Immature natural killer cell (primary cell): ENCODE measurements around the gene AZIN2. TPM values are rescaled to one million over a fixed set of nuclear protein-coding genes. Genes with fewer than 3 reads are reported as not detected.
"Not testable (repeated sequence)": the region's sequence is repeated elsewhere in the genome, so short reads cannot be mapped to it uniquely, and the experiment has no call there.

Source experiments
- DNase-seq, 3 donors: peaks; one replicate each; pipeline ENCODE4 v3.0.0; 2022; ENCODE audit warnings: mixed read lengths in 1 of 3
- H3K27ac Mint-ChIP-seq, 6 donors: one replicate each; pipeline ENCODE4 v1.8.0; 2020; ENCODE audit warnings: mixed read lengths in 6 of 6, mild to moderate bottlenecking in 5 of 6, inconsistent platforms in 4 of 6, moderate library complexity in 3 of 6
- H3K27me3 Mint-ChIP-seq, 3 donors: one replicate each; pipeline ENCODE4 v1.8.0; 2020 to 2021; ENCODE audit warnings: low read depth in 3 of 3, mild to moderate bottlenecking in 3 of 3, mixed read lengths in 3 of 3, moderate library complexity in 3 of 3, inconsistent platforms in 1 of 3
- H3K36me3 Mint-ChIP-seq, 3 donors: one replicate each; pipeline ENCODE4 v1.8.0; 2020; ENCODE audit warnings: mixed read lengths in 3 of 3, inconsistent platforms in 2 of 3, mild to moderate bottlenecking in 2 of 3
- H3K4me1 Mint-ChIP-seq, 2 donors: one replicate each; pipeline ENCODE4 v1.8.0; 2020; ENCODE audit warnings: inconsistent platforms in 2 of 2, mild to moderate bottlenecking in 2 of 2, mixed read lengths in 2 of 2, moderate library complexity in 1 of 2
- H3K4me3 Mint-ChIP-seq, 5 donors: one replicate each; pipeline ENCODE4 v1.8.0; 2020; ENCODE audit warnings: mild to moderate bottlenecking in 5 of 5, mixed read lengths in 5 of 5, inconsistent platforms in 3 of 5, moderate library complexity in 3 of 5
- H3K9me3 Mint-ChIP-seq, 6 donors: one replicate each; pipeline ENCODE4 v1.8.0; 2020; ENCODE audit warnings: mild to moderate bottlenecking in 6 of 6, mixed read lengths in 6 of 6, inconsistent platforms in 4 of 6, moderate library complexity in 3 of 6
- polyA plus RNA-seq, 3 donors: library from polyadenylated mRNA; unstranded; fragments of 300-500 nt; fragmentation: Illumina TruSeq; gene quantifications; one replicate each; pipeline ENCODE4 v1.2.3, GENCODE V29; 2021

The AZIN2 gene
- polyA plus RNA-seq, 3 donors from 2014 or later = 1.6 to 2.9 (median 1.8) TPM

GRCh38 chr1:33092438-33092837 is 11.5 kb downstream of the AZIN2 start:
- H3K9me3 Mint-ChIP-seq = no peaks in the 10 kb centered on the region
- peaks cover 37 to 45% of the 10 kb centered on the region in 2 donors for H3K4me1 Mint-ChIP-seq
- H3K27me3 Mint-ChIP-seq = peaks cover 0 to 1% (median 0%) of the 10 kb centered on the region in 3 donors
- no peaks in the 10 kb centered on the region for H3K36me3 Mint-ChIP-seq
- DNase-seq = no peak
- H3K27ac Mint-ChIP-seq = no peak overlapping the region
- no peak overlapping the region for H3K4me3 Mint-ChIP-seq

- no peak overlapping the region for H3K4me3 Mint-ChIP-seq
- H3K4me1 Mint-ChIP-seq = peaks cover 39 to 45% of the 10 kb centered on the region in 2 donors
- no peaks in the 10 kb centered on the region for H3K9me3 Mint-ChIP-seq
- no peak for DNase-seq
- peak overlapping the region in 1 of 6 donors; percentile 37 for H3K27ac Mint-ChIP-seq
- peaks cover 0 to 1% (median 0%) of the 10 kb centered on the region in 3 donors for H3K27me3 Mint-ChIP-seq
- H3K36me3 Mint-ChIP-seq = no peaks in the 10 kb centered on the region
These were observed 12.1 kb downstream of the AZIN2 start for GRCh38 chr1:33093004-33093403.

GRCh38 chr1:33094486-33094885 is 13.5 kb downstream of the AZIN2 start:
- Mint-ChIP-seq H3K4me3 (no peak overlapping the region), H3K4me1 (peaks cover 44 to 50% of the 10 kb centered on the region in 2 donors)

GRCh38 chr1:33094971-33095604 is 14.1 kb downstream of the AZIN2 start:
- Mint-ChIP-seq H3K9me3 (no peaks in the 10 kb centered on the region), H3K4me3 (no peak overlapping the region), H3K36me3 (no peaks in the 10 kb centered on the region), H3K27me3 (peaks cover 0 to 5% (median 0%) of the 10 kb centered on the region in 3 donors), H3K27ac (peak overlapping the region in 2 of 6 donors; percentile 26 to 80), H3K4me1 (peaks cover 47 to 56% of the 10 kb centered on the region in 2 donors)
- peak in 1 of 3 donors; percentile 19 for DNase-seq

More at GRCh38 chr1:33094486-33094885, 13.5 kb downstream of the AZIN2 start:
- H3K27me3 Mint-ChIP-seq = peaks cover 0 to 5% (median 0%) of the 10 kb centered on the region in 3 donors
- no peaks in the 10 kb centered on the region for H3K9me3 Mint-ChIP-seq
- DNase-seq = no peak
- peak overlapping the region in 1 of 6 donors; percentile 35 for H3K27ac Mint-ChIP-seq
- no peaks in the 10 kb centered on the region for H3K36me3 Mint-ChIP-seq

GRCh38 chr1:33096363-33097005 is 15.5 kb downstream of the AZIN2 start:
- H3K27me3 Mint-ChIP-seq = peaks cover 0 to 5% (median 2%) of the 10 kb centered on the region in 3 donors
- H3K4me3 Mint-ChIP-seq = peak overlapping the region in 2 of 5 donors; percentile 7 to 28
- no peaks in the 10 kb centered on the region for H3K36me3 Mint-ChIP-seq
- DNase-seq = no peak
- H3K9me3 Mint-ChIP-seq = no peaks in the 10 kb centered on the region
- H3K27ac Mint-ChIP-seq = peak overlapping the region; percentile 10 to 99 (median 60)
- peaks cover 61 to 69% of the 10 kb centered on the region in 2 donors for H3K4me1 Mint-ChIP-seq

GRCh38 chr1:33097137-33097611 is 16.2 kb downstream of the AZIN2 start:
- Mint-ChIP-seq H3K27ac (peak overlapping the region in 5 of 6 donors; percentile 46 to 99 (median 97)), H3K36me3 (no peaks in the 10 kb centered on the region), H3K4me3 (peak overlapping the region in 3 of 5 donors; percentile 3 to 94 (median 7)), H3K27me3 (peaks cover 0 to 5% (median 2%) of the 10 kb centered on the region in 3 donors), H3K9me3 (no peaks in the 10 kb centered on the region), H3K4me1 (peaks cover 66 to 76% of the 10 kb centered on the region in 2 donors)
- DNase-seq = no peak

GRCh38 chr1:33097762-33098161 is 16.8 kb downstream of the AZIN2 start:
- H3K4me1 Mint-ChIP-seq = peaks cover 72 to 82% of the 10 kb centered on the region in 2 donors
- H3K27me3 Mint-ChIP-seq = peaks cover 0 to 4% (median 2%) of the 10 kb centered on the region in 3 donors
- no peaks in the 10 kb centered on the region for H3K9me3 Mint-ChIP-seq
- no peak for DNase-seq
- H3K27ac Mint-ChIP-seq = peak overlapping the region; percentile 97 to 99 (median 98)
- H3K36me3 Mint-ChIP-seq = peaks cover 0 to 5% (median 0%) of the 10 kb centered on the region in 3 donors
- H3K4me3 Mint-ChIP-seq = peak overlapping the region; percentile 84 to 94 (median 88)

- peaks cover 76 to 82% of the 10 kb centered on the region in 2 donors for H3K4me1 Mint-ChIP-seq
- H3K27me3 Mint-ChIP-seq = peaks cover 0 to 4% (median 4%) of the 10 kb centered on the region in 3 donors
- peak overlapping the region; percentile 84 to 94 (median 88) for H3K4me3 Mint-ChIP-seq
- DNase-seq = peak; percentile 37 to 53 (median 42)
- H3K27ac Mint-ChIP-seq = peak overlapping the region; percentile 97 to 99 (median 98)
- H3K9me3 Mint-ChIP-seq = no peaks in the 10 kb centered on the region
- peaks cover 0 to 11% (median 0%) of the 10 kb centered on the region in 3 donors for H3K36me3 Mint-ChIP-seq
These were observed 17.4 kb downstream of the AZIN2 start for GRCh38 chr1:33098371-33098770.

- peaks cover 0 to 4% (median 4%) of the 10 kb centered on the region in 3 donors for H3K27me3 Mint-ChIP-seq
- peak; percentile 85 to 88 (median 87) for DNase-seq
- H3K4me1 Mint-ChIP-seq = peaks cover 76 to 82% of the 10 kb centered on the region in 2 donors
- H3K36me3 Mint-ChIP-seq = peaks cover 0 to 13% (median 0%) of the 10 kb centered on the region in 3 donors
- H3K27ac Mint-ChIP-seq = peak overlapping the region; percentile 97 to 99 (median 98)
- no peaks in the 10 kb centered on the region for H3K9me3 Mint-ChIP-seq
- peak overlapping the region; percentile 84 to 94 (median 88) for H3K4me3 Mint-ChIP-seq
These were observed 18.6 kb downstream of the AZIN2 start for GRCh38 chr1:33099290-33100118.

GRCh38 chr1:33100119-33100415 is 19.1 kb downstream of the AZIN2 start:
- peaks cover 72 to 76% of the 10 kb centered on the region in 2 donors for H3K4me1 Mint-ChIP-seq
- H3K4me3 Mint-ChIP-seq = peak overlapping the region; percentile 84 to 94 (median 88)
- DNase-seq, H3K27me3 Mint-ChIP-seq, H3K9me3 Mint-ChIP-seq: not testable (repeated sequence)
- H3K36me3 Mint-ChIP-seq = peaks cover 0 to 13% (median 0%) of the 10 kb centered on the region in 3 donors
- peak overlapping the region; percentile 97 to 99 (median 98) for H3K27ac Mint-ChIP-seq

GRCh38 chr1:33110477-33110876 is 29.5 kb downstream of the AZIN2 start:
- H3K4me1 Mint-ChIP-seq = no peaks in the 10 kb centered on the region
- H3K27ac Mint-ChIP-seq = peak overlapping the region in 1 of 6 donors; percentile 47
- peaks cover 0 to 17% (median 6%) of the 10 kb centered on the region in 3 donors for H3K36me3 Mint-ChIP-seq
- H3K27me3 Mint-ChIP-seq = peaks cover 0 to 9% (median 0%) of the 10 kb centered on the region in 3 donors
- no peak overlapping the region for H3K4me3 Mint-ChIP-seq
- peaks cover 0 to 3% (median 0%) of the 10 kb centered on the region in 6 donors for H3K9me3 Mint-ChIP-seq
- no peak for DNase-seq

- H3K9me3 Mint-ChIP-seq = peaks cover 0 to 3% (median 0%) of the 10 kb centered on the region in 6 donors
- no peak for DNase-seq
- H3K36me3 Mint-ChIP-seq = peaks cover 0 to 9% (median 7%) of the 10 kb centered on the region in 3 donors
- no peak overlapping the region for H3K27ac Mint-ChIP-seq
- no peak overlapping the region for H3K4me3 Mint-ChIP-seq
- peaks cover 2 to 5% (median 2%) of the 10 kb centered on the region in 3 donors for H3K27me3 Mint-ChIP-seq
- no peaks in the 10 kb centered on the region for H3K4me1 Mint-ChIP-seq
These were observed 31.0 kb downstream of the AZIN2 start for GRCh38 chr1:33111965-33112364.

- Mint-ChIP-seq H3K27ac (no peak overlapping the region), H3K4me1 (no peaks in the 10 kb centered on the region), H3K36me3 (peaks cover 0 to 3% (median 3%) of the 10 kb centered on the region in 3 donors), H3K27me3 (peaks cover 1 to 4% (median 2%) of the 10 kb centered on the region in 3 donors), H3K4me3 (no peak overlapping the region), H3K9me3 (no peaks in the 10 kb centered on the region)
- no peak for DNase-seq
These were observed 36.6 kb downstream of the AZIN2 start for GRCh38 chr1:33117440-33118085.
